HG02588 (cell line): ENCODE measurements around the gene MIP.
"Not testable (repeated sequence)": the region's sequence is repeated elsewhere in the genome, so short reads cannot be mapped to it uniquely, and the experiment has no call there.

Experiments
- ATAC-seq: cut with Tn5 transposase; IDR thresholded peaks from one replicate; pipeline ENCODE4 v1.9.1; 2021; ENCODE audit warnings: mild to moderate bottlenecking, moderate library complexity; ENCODE audit not compliant: unreplicated experiment

MIP gene

GRCh38 chr12:56468216-56469006, 14.0 kb upstream of the MIP start, which contains the start of gene SPRYD4:
SPRYD4 (plus strand) TSS chr12:56468578; CDS start chr12:56468592, 14 bp downstream.
- ATAC-seq = peak; percentile 87

- no peak for ATAC-seq
These were observed 8.1 kb upstream of the MIP start for GRCh38 chr12:56462565-56462964.

GRCh38 chr12:56461235-56462159, 7.0 kb upstream of the MIP start:
- no peak for ATAC-seq

GRCh38 chr12:56457817-56458216, 3.4 kb upstream of the MIP start:
- ATAC-seq = no peak

GRCh38 chr12:56451147-56451546, 3.3 kb downstream of the MIP start:
- ATAC-seq = no peak

- no peak for ATAC-seq
These were observed 4.2 kb downstream of the MIP start for GRCh38 chr12:56450241-56450640.

GRCh38 chr12:56449622-56449984, 4.9 kb downstream of the MIP start:
- ATAC-seq = no peak

- peak; percentile 92 for ATAC-seq
These were observed 5.4 kb downstream of the MIP start, which contains the start of gene TIMELESS for GRCh38 chr12:56448860-56449621. TIMELESS (minus strand) TSS chr12:56449426; CDS start chr12:56434170, 15,256 bp downstream.

GRCh38 chr12:56443208-56443607, 11.2 kb downstream of the MIP start:
- not testable (repeated sequence) for ATAC-seq

GRCh38 chr12:56437430-56438176, 16.9 kb downstream of the MIP start:
- ATAC-seq = no peak

- no peak for ATAC-seq
These were observed 19.6 kb downstream of the MIP start for GRCh38 chr12:56434828-56435227.

- ATAC-seq = no peak
These were observed 22.6 kb downstream of the MIP start for GRCh38 chr12:56431850-56432249.

GRCh38 chr12:56431288-56431687, 23.2 kb downstream of the MIP start:
- no peak for ATAC-seq

GRCh38 chr12:56425940-56426438, 28.5 kb downstream of the MIP start:
- no peak for ATAC-seq

- no peak for ATAC-seq
These were observed 29.3 kb downstream of the MIP start for GRCh38 chr12:56425193-56425592.

GRCh38 chr12:56420411-56420810, 34.0 kb downstream of the MIP start:
- no peak for ATAC-seq

GRCh38 chr12:56417739-56418138, 36.7 kb downstream of the MIP start:
- no peak for ATAC-seq

- no peak for ATAC-seq
These were observed 40.1 kb downstream of the MIP start for GRCh38 chr12:56414401-56414800.

- ATAC-seq = no peak
These were observed 41.1 kb downstream of the MIP start for GRCh38 chr12:56413392-56413791.
